22Rv1 (cell line): ENCODE results near the gene PRSS48.

Experiments used
- CTCF ChIP-seq: fragments of 450-650 bp; IDR thresholded peaks from 2 replicates; pipeline ENCODE4 v1.5.1; 2017; ENCODE audit warnings: mild to moderate bottlenecking
- ZFX ChIP-seq: fragments of 450-650 bp; IDR thresholded peaks from 2 replicates; pipeline ENCODE4 v1.6.1; 2017; ENCODE audit warnings: antibody characterized with exemption, borderline replicate concordance

- TF ChIP-seq CTCF (no peak), ZFX (no peak)
Observed at GRCh38 chr4:151284534-151285245, 7.7 kb downstream of the PRSS48 start.
